Tibial artery (tissue), 4 donors: ENCODE data around the gene APCDD1L.

Experiments
- DNase-seq, 2 donors: peaks; one replicate each; pipeline ENCODE4 v3.0.0-alpha.2; 2019
- H3K27ac ChIP-seq, 2 donors: fragments of 200-600 bp; sonication (generic) in 1 of 2; 1 replicate in 1 of 2; 2 replicates in 1 of 2; pipeline ENCODE4 v1.5.1; 2018 to 2019; ENCODE audit warnings: mild to moderate bottlenecking in 1 of 2
- H3K27me3 ChIP-seq, 2 donors: fragments of 200-600 bp; sonication (generic) in 1 of 2; one replicate each; pipeline versions ENCODE4 v1.5.1 to v1.6.0; 2016 to 2019
- H3K36me3 ChIP-seq, 3 donors: fragments of 200-600 bp; sonication (generic) in 2 of 3; one replicate each; pipeline ENCODE4 v1.5.1; 2016 to 2019; ENCODE audit warnings: mild to moderate bottlenecking in 2 of 3
- H3K4me1 ChIP-seq, 4 donors: fragments of 200-600 bp; sonication (generic) in 2 of 4; 1 replicate in 3 of 4; 2 replicates in 1 of 4; pipeline ENCODE4 v1.5.1; 2016 to 2019
- H3K4me3 ChIP-seq, 2 donors: fragments of 200-600 bp; sonication (generic) in 1 of 2; 1 replicate in 1 of 2; 2 replicates in 1 of 2; pipeline ENCODE4 v1.5.1; 2018 to 2019; ENCODE audit warnings: mild to moderate bottlenecking in 2 of 2
- H3K9me3 ChIP-seq, 3 donors: fragments of 200-600 bp; sonication (generic) in 1 of 3; one replicate each; pipeline ENCODE4 v1.5.1; 2016 to 2019
- CTCF ChIP-seq, 2 experiments: fragments of 200-600 bp in 1 of 2; fragments of 450-650 bp in 1 of 2; IDR thresholded peaks; one replicate each; pipeline ENCODE4 v1.5.1; 2017 to 2019; ENCODE audit warnings: antibody characterized with exemption in 2 of 2, mild to moderate bottlenecking in 1 of 2, moderate library complexity in 1 of 2
- intact Hi-C: fragments of 100-400 bp; cut with DNase I; formaldehyde crosslinking; loops from one replicate; pipeline ENCODE4 v1.15.0; 2023; ENCODE audit warnings: low total_unique reads

APCDD1L gene

GRCh38 chr20:58448958-58449357, 66.2 kb downstream of the APCDD1L start:
- Histone ChIP-seq H3K27me3 (no peaks in the 10 kb centered on the region), H3K4me1 (peaks cover 0 to 3% (median 0%) of the 10 kb centered on the region in 4 donors), H3K27ac (no peak overlapping the region), H3K9me3 (no peaks in the 10 kb centered on the region), H3K36me3 (peaks cover 16 to 61% (median 40%) of the 10 kb centered on the region in 3 donors), H3K4me3 (no peak overlapping the region)
- DNase-seq: no peak
- no peak for TF ChIP-seq CTCF (IDR thresholded peaks at IDR 0.05)
- intact Hi-C loops: no loop called here

- Histone ChIP-seq H3K4me3 (no peak overlapping the region), H3K9me3 (no peaks in the 10 kb centered on the region), H3K4me1 (peaks cover 0 to 3% (median 0%) of the 10 kb centered on the region in 4 donors), H3K27me3 (no peaks in the 10 kb centered on the region), H3K27ac (no peak overlapping the region), H3K36me3 (peaks cover 19 to 71% (median 46%) of the 10 kb centered on the region in 3 donors)
- intact Hi-C loops: no loop called here
- TF ChIP-seq CTCF (IDR thresholded peaks at IDR 0.05): peak; percentile 12 to 27
- DNase-seq: no peak
Measured at GRCh38 chr20:58447511-58448391, 67.4 kb downstream of the APCDD1L start.

GRCh38 chr20:58446960-58447265, 68.3 kb downstream of the APCDD1L start:
- TF ChIP-seq CTCF (IDR thresholded peaks at IDR 0.05): no peak
- intact Hi-C loops: no loop called here
- no peaks in the 10 kb centered on the region for H3K27me3 ChIP-seq
- no peak for DNase-seq
- H3K27ac ChIP-seq: no peak overlapping the region
- peaks cover 19 to 77% (median 53%) of the 10 kb centered on the region in 3 donors for H3K36me3 ChIP-seq
- no peak overlapping the region for H3K4me3 ChIP-seq
- H3K4me1 ChIP-seq: peaks cover 0 to 3% (median 0%) of the 10 kb centered on the region in 4 donors
- no peaks in the 10 kb centered on the region for H3K9me3 ChIP-seq

DNA sequence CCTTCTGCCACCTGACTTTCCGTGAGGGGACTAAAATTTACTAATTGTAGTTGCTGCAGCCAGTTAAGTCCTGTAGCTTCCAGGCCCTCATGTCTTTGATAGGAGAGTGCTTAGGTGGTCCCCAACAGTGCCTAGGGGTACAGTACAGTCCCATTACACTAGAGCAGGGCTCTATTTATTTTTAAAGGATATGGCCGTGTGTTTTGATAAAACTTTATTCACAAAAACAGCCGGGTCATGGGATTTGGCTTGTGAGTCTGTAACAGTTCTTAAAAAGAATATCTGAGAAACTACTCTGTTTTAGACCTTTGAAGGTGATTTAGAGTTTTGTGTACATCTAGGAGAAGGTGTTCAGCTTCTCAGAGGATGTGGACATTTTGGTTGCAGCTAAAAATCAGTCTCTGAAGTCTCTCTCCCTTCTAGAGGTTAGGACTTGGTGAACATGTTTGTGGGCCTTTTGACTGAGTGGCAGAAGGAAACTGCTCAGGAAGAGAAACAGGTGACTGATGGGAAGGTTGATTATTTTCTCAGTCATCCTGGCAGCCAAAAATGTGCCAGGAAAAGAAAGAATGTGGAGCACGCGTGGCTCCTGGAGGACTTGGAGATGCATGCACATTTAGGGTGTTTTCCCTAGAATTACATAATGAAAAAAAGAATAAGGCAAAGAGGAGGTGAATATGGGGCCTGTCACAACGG, 68.8 kb downstream of the APCDD1L start:
- Histone ChIP-seq H3K27me3 (no peaks in the 10 kb centered on the region), H3K4me3 (no peak overlapping the region), H3K36me3 (peaks cover 19 to 76% (median 55%) of the 10 kb centered on the region in 3 donors), H3K9me3 (no peaks in the 10 kb centered on the region), H3K27ac (no peak overlapping the region), H3K4me1 (peaks cover 0 to 3% (median 0%) of the 10 kb centered on the region in 4 donors)
- intact Hi-C loops: no loop called here
- no peak for TF ChIP-seq CTCF (IDR thresholded peaks at IDR 0.05)
- no peak for DNase-seq

DNA sequence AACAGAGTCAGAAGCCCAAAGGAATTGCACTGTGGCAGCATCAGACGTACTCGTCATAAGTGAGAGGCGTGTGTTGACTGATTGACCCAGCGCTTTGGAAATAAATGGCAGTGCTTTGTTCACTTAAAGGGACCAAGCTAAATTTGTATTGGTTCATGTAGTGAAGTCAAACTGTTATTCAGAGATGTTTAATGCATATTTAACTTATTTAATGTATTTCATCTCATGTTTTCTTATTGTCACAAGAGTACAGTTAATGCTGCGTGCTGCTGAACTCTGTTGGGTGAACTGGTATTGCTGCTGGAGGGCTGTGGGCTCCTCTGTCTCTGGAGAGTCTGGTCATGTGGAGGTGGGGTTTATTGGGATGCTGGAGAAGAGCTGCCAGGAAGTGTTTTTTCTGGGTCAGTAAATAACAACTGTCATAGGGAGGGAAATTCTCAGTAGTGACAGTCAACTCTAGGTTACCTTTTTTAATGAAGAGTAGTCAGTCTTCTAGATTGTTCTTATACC, 70.4 kb downstream of the APCDD1L start:
- Histone ChIP-seq H3K27ac (no peak overlapping the region), H3K36me3 (peaks cover 19 to 79% (median 53%) of the 10 kb centered on the region in 3 donors), H3K27me3 (no peaks in the 10 kb centered on the region), H3K9me3 (no peaks in the 10 kb centered on the region), H3K4me3 (no peak overlapping the region), H3K4me1 (peaks cover 0 to 3% (median 0%) of the 10 kb centered on the region in 4 donors)
- TF ChIP-seq CTCF (IDR thresholded peaks at IDR 0.05): no peak
- DNase-seq: no peak
- intact Hi-C loops: no loop called here
